HepG2 (cell line): ENCODE results near the gene CADM2.

Experiments used
- CTCF ChIP-seq: sonication (generic); formaldehyde crosslinking; IDR thresholded peaks from 2 replicates; pipeline ENCODE4 v1.5.0; 2020; ENCODE audit warnings: mild to moderate bottlenecking, missing genetic modification reagents, moderate library complexity
- E2F1 ChIP-seq: sonication (generic); formaldehyde crosslinking; IDR thresholded peaks from 2 replicates; pipeline ENCODE4 v1.5.0; 2020; ENCODE audit warnings: missing genetic modification reagents
- REST ChIP-seq, 2 experiments: IDR thresholded peaks; 2 replicates each; pipeline ENCODE4 v1.6.1; 2011 to 2012; ENCODE audit warnings: low read length in 2 of 2, borderline replicate concordance in 1 of 2, low read depth in 1 of 2, mild to moderate bottlenecking in 1 of 2, moderate library complexity in 1 of 2
- SMC3 ChIP-seq: IDR thresholded peaks from 2 replicates; pipeline ENCODE4 v1.6.1; 2011; ENCODE audit warnings: low read length, improper control_type of control experiment

GRCh38 chr3:85030052-85030451, 71.3 kb downstream of the CADM2 start:
- no peak for TF ChIP-seq CTCF (CRISPR knock-in tag)
- no peak for TF ChIP-seq SMC3
- TF ChIP-seq E2F1 (CRISPR knock-in tag): no peak
- TF ChIP-seq REST (IDR thresholded peaks at IDR 0.05; ENCODE audit: borderline replicate concordance in 1 of 2, low read depth in 1 of 2, low read length in 2 of 2): no peak
